Measurements from ENCODE around the gene UCHL5. TPM values are rescaled to one million over a fixed set of nuclear protein-coding genes. Genes with fewer than 3 reads are reported as not detected.

Gene UCHL5
- total and polyA plus RNA-seq, 2 of the 13 experiments (the other 11 are each of a cell fraction or from before 2014, with no cell fraction given) = 18.2 to 44.1 TPM

- TF ChIP-seq HOXA9 (CRISPR knock-in tag; IDR thresholded peaks at IDR 0.05; ENCODE audit: borderline replicate concordance) (no peak), HDAC1 (CRISPR knock-in tag; IDR thresholded peaks at IDR 0.05) (no peak), ZSCAN22 (CRISPR knock-in tag; IDR thresholded peaks at IDR 0.05) (peak; percentile 8; the same call in 1 of the 2 replicates), ZSCAN30 (CRISPR knock-in tag; IDR thresholded peaks at IDR 0.05) (peak; percentile 18; the same call in 1 of the 2 replicates), CAMTA2 (CRISPR knock-in tag; IDR thresholded peaks at IDR 0.05; ENCODE audit: borderline replicate concordance) (no peak), PLRG1 (conservative IDR thresholded peaks at IDR 0.05) (no peak), CTCF (CRISPR knock-in tag; IDR thresholded peaks at IDR 0.05) (no peak), ZNF343 (CRISPR knock-in tag; IDR thresholded peaks at IDR 0.05) (no peak; the same call in 1 of the 2 replicates), SAP130 (CRISPR knock-in tag; IDR thresholded peaks at IDR 0.05; ENCODE audit: low read depth) (peak; percentile 36; the same call in 1 of the 2 replicates), POLR2AphosphoS5 (IDR thresholded peaks at IDR 0.05; ENCODE audit: low read depth, low read length) (peak; percentile 54), ZBTB39 (CRISPR knock-in tag; IDR thresholded peaks at IDR 0.05) (peak; percentile 67), THAP7 (CRISPR knock-in tag; IDR thresholded peaks at IDR 0.05) (no peak), NCOA1 (CRISPR knock-in tag; IDR thresholded peaks at IDR 0.05) (no peak), SNAPC2 (CRISPR knock-in tag; IDR thresholded peaks at IDR 0.05) (0 out of 2 replicates have a peak, but pooled peaks have one; percentile 2), SNAI1 (CRISPR knock-in tag; IDR thresholded peaks at IDR 0.05; ENCODE audit: borderline replicate concordance) (peak; percentile 12; the same call in 1 of the 2 replicates), POGZ (CRISPR knock-in tag; IDR thresholded peaks at IDR 0.05) (no peak), ZNF281 (CRISPR knock-in tag; IDR thresholded peaks at IDR 0.05; ENCODE audit: borderline replicate concordance) (no peak; the same call in 1 of the 2 replicates), U2AF1 (optimal IDR thresholded peaks at IDR 0.05; ENCODE audit: low read depth, low read length) (no peak), SOX6 (IDR thresholded peaks at IDR 0.05) (no peak), SOX6 (CRISPR knock-in tag; IDR thresholded peaks at IDR 0.05) (no peak), DNMT3B (CRISPR knock-in tag; conservative IDR thresholded peaks at IDR 0.05) (0 out of 2 replicates have a peak, but pooled peaks have one; percentile 38)
Observed at GRCh38 chr1:193058529-193059281, 455 bp downstream of the UCHL5 start (continued).

All from HepG2 (cell line).